ENCODE data around the gene ARHGAP5.
A peak's percentile ranks its signal among the peaks of the same experiment; 100 is the strongest.

Gene ARHGAP5

GRCh38 chr14:32068708-32069107 is 8.4 kb upstream of the ARHGAP5 start:
- no peak for TF ChIP-seq CTCF (IDR thresholded peaks at IDR 0.05; ENCODE audit: extremely low read depth, missing control alignments)
- no peak for DNase-seq (ENCODE audit: low spot score)

GRCh38 chr14:32070282-32070681 is 6.8 kb upstream of the ARHGAP5 start:
- DNase-seq (ENCODE audit: low spot score) = no peak
- TF ChIP-seq CTCF (IDR thresholded peaks at IDR 0.05; ENCODE audit: extremely low read depth, missing control alignments) = no peak

GRCh38 chr14:32072676-32073075 is 4.4 kb upstream of the ARHGAP5 start:
- no peak for TF ChIP-seq CTCF (IDR thresholded peaks at IDR 0.05; ENCODE audit: extremely low read depth, missing control alignments)
- DNase-seq (ENCODE audit: low spot score) = no peak

GRCh38 chr14:32073537-32074189 is 3.4 kb upstream of the ARHGAP5 start:
- peak; percentile 72 for DNase-seq (ENCODE audit: low spot score)
- peak; percentile 33 for TF ChIP-seq CTCF (IDR thresholded peaks at IDR 0.05; ENCODE audit: extremely low read depth, missing control alignments)

GRCh38 chr14:32074887-32075572 is 2.1 kb upstream of the ARHGAP5 start:
- TF ChIP-seq CTCF (IDR thresholded peaks at IDR 0.05; ENCODE audit: extremely low read depth, missing control alignments) = no peak
- DNase-seq (ENCODE audit: low spot score) = no peak

GRCh38 chr14:32075672-32076277 is 1.3 kb upstream of the ARHGAP5 start:
- peak; percentile 12 for DNase-seq (ENCODE audit: low spot score)
- TF ChIP-seq CTCF (IDR thresholded peaks at IDR 0.05; ENCODE audit: extremely low read depth, missing control alignments) = no peak

Measured in GM20000 (cell line).